SU-DHL-6 (cell line): Measurements from ENCODE around the gene STK31.

Source experiments
- EZH2phosphoT487 ChIP-seq: fragments of 200-600 bp; sonication (generic), shearing (Covaris generic); conservative IDR thresholded peaks from 2 replicates; pipeline ENCODE4 v1.6.1; 2018; ENCODE audit warnings: mild to moderate bottlenecking, antibody characterized with exemption, low read length, moderate library complexity, mixed read lengths
- TF ChIP-seq, protein P1 (sequence below): fragments of 200-600 bp; sonication (generic); IDR thresholded peaks from one replicate; pipeline ENCODE4 v1.5.1; 2017; ENCODE audit warnings: antibody characterized with exemption, mild to moderate bottlenecking, low read length, moderate library complexity; ENCODE audit not compliant: insufficient read depth, poor library complexity, severe bottlenecking

DNA sequence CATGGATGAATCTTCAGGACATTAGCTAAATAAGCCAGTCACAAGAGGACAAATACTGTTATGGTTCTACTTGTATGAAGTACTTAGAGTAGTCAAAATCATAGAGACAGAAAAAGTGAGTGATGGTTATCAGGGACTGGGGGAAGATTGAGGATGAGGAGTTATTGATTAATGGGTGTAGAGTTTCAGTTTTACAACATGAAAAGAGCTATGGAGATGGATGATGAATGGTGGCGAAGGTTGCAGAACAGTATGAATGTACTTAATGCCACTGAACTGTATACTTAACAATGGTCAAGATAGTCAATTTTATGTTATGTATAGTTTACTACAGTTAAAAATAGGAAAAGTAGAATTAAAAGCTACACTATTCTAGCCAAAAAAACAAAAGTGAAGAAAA, 7.8 kb downstream of the STK31 start:
- TF ChIP-seq, protein P1, sequence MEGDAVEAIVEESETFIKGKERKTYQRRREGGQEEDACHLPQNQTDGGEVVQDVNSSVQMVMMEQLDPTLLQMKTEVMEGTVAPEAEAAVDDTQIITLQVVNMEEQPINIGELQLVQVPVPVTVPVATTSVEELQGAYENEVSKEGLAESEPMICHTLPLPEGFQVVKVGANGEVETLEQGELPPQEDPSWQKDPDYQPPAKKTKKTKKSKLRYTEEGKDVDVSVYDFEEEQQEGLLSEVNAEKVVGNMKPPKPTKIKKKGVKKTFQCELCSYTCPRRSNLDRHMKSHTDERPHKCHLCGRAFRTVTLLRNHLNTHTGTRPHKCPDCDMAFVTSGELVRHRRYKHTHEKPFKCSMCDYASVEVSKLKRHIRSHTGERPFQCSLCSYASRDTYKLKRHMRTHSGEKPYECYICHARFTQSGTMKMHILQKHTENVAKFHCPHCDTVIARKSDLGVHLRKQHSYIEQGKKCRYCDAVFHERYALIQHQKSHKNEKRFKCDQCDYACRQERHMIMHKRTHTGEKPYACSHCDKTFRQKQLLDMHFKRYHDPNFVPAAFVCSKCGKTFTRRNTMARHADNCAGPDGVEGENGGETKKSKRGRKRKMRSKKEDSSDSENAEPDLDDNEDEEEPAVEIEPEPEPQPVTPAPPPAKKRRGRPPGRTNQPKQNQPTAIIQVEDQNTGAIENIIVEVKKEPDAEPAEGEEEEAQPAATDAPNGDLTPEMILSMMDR: no peak
- TF ChIP-seq EZH2phosphoT487: no peak
